HEK293T (cell line): ENCODE measurements around the gene DNAH17.

Experiments used
- CTCF ChIA-PET: fragments of 350-600 bp; formaldehyde crosslinking; extraction: SDS; loops from one replicate; lab custom pipeline; 2021; ENCODE audit warnings: antibody characterized with exemption, inconsistent platforms; lab: Yijun Ruan, JAX
- POLR2A ChIA-PET: fragments of 350-600 bp; formaldehyde crosslinking; extraction: SDS; loops from one replicate; lab custom pipeline; 2020; ENCODE audit warnings: antibody characterized with exemption, inconsistent platforms; lab: Yijun Ruan, JAX
- DNase-seq: peaks from one replicate; pipeline ENCODE4 v3.0.0; 2012; ENCODE audit warnings: mixed read lengths; ENCODE audit errors: extremely low spot score
- ARNT ChIP-seq: fragments of 450-650 bp; IDR thresholded peaks from 2 replicates; pipeline ENCODE4 v1.6.1; 2017; ENCODE audit warnings: mild to moderate bottlenecking
- BHLHE40 ChIP-seq: fragments of 450-650 bp; IDR thresholded peaks from 2 replicates; pipeline ENCODE4 v1.6.1; 2016; ENCODE audit warnings: mild to moderate bottlenecking, moderate library complexity, borderline replicate concordance
- CTBP1 ChIP-seq: fragments of 450-650 bp; IDR thresholded peaks from 2 replicates; pipeline ENCODE4 v1.6.1; 2016; ENCODE audit warnings: borderline replicate concordance
- ELF4 ChIP-seq: fragments of 450-650 bp; IDR thresholded peaks from 2 replicates; pipeline ENCODE4 v1.6.1; 2017; ENCODE audit warnings: antibody characterized with exemption
- FOXA1 ChIP-seq: fragments of 450-650 bp; IDR thresholded peaks from 2 replicates; pipeline ENCODE4 v1.6.1; 2016; ENCODE audit warnings: mild to moderate bottlenecking
- FOXK2 ChIP-seq: fragments of 450-650 bp; IDR thresholded peaks from 2 replicates; pipeline ENCODE4 v1.6.1; 2016; ENCODE audit warnings: mild to moderate bottlenecking
- FOXM1 ChIP-seq: fragments of 450-650 bp; IDR thresholded peaks from 2 replicates; pipeline ENCODE4 v1.6.1; 2017; ENCODE audit warnings: mild to moderate bottlenecking, borderline replicate concordance
- HDGF ChIP-seq: fragments of 450-650 bp; IDR thresholded peaks from 2 replicates; pipeline ENCODE4 v1.6.1; 2017; ENCODE audit warnings: antibody characterized with exemption, borderline replicate concordance
- L3MBTL2 ChIP-seq: fragments of 450-650 bp; conservative IDR thresholded peaks from 2 replicates; pipeline ENCODE4 v1.6.1; 2016; ENCODE audit warnings: mild to moderate bottlenecking
- LEF1 ChIP-seq: fragments of 450-650 bp; IDR thresholded peaks from 2 replicates; pipeline ENCODE4 v1.6.1; 2017; ENCODE audit warnings: mild to moderate bottlenecking, borderline replicate concordance
- NFRKB ChIP-seq: fragments of 450-650 bp; IDR thresholded peaks from 2 replicates; pipeline ENCODE4 v1.6.1; 2016; ENCODE audit warnings: mild to moderate bottlenecking, moderate library complexity
- PKNOX1 ChIP-seq: fragments of 450-650 bp; IDR thresholded peaks from 2 replicates; pipeline ENCODE4 v1.6.1; 2016
- SP1 ChIP-seq: fragments of 450-650 bp; IDR thresholded peaks from 2 replicates; pipeline ENCODE4 v1.6.1; 2017
- SUZ12 ChIP-seq: fragments of 450-650 bp; IDR thresholded peaks from 2 replicates; pipeline ENCODE4 v1.6.1; 2016; ENCODE audit warnings: mild to moderate bottlenecking
- TARDBP ChIP-seq: fragments of 450-650 bp; IDR thresholded peaks from 2 replicates; pipeline ENCODE4 v1.6.1; 2016
- ZNF384 ChIP-seq: fragments of 450-650 bp; IDR thresholded peaks from 2 replicates; pipeline ENCODE4 v1.6.1; 2016

The DNAH17 gene

GRCh38 chr17:78460176-78460675 lies 117.0 kb downstream of the DNAH17 start:
- ChIA-PET POLR2A (no interaction called here), CTCF (no interaction called here)
- TF ChIP-seq CTBP1, result no peak
- no peak for TF ChIP-seq NFRKB
- DNase-seq, result no peak

GRCh38 chr17:78459696-78460095 lies 117.5 kb downstream of the DNAH17 start:
- TF ChIP-seq HDGF (no peak), ARNT (no peak), ELF4 (no peak), SP1 (no peak), FOXM1 (no peak), PKNOX1 (no peak), SUZ12 (no peak), LEF1 (no peak), FOXK2 (no peak), FOXA1 (no peak), CTBP1 (no peak), L3MBTL2 (no peak), ZNF384 (no peak), TARDBP (no peak), NFRKB (no peak), BHLHE40 (no peak)

GRCh38 chr17:78458736-78459335 lies 118.4 kb downstream of the DNAH17 start:
- TF ChIP-seq FOXA1 (no peak), CTBP1 (no peak), FOXK2 (no peak), LEF1 (no peak), ARNT (no peak), ZNF384 (no peak), NFRKB (no peak), L3MBTL2 (no peak), PKNOX1 (no peak), SUZ12 (no peak), TARDBP (no peak)
- ChIA-PET POLR2A (no interaction called here), CTCF (no interaction called here)
- no peak for DNase-seq

More at GRCh38 chr17:78459696-78460095, 117.5 kb downstream of the DNAH17 start:
- POLR2A ChIA-PET, result no interaction called here
- no peak for DNase-seq
- CTCF ChIA-PET, result no interaction called here

GRCh38 chr17:78458091-78458490 lies 119.1 kb downstream of the DNAH17 start:
- CTCF ChIA-PET, result interaction anchor here (1.0 kb wide), 1 partner anchor 12 kb away, joined by 3 read pairs; no protein-coding TSS in a partner anchor

GRCh38 chr17:78454346-78454745 lies 122.8 kb downstream of the DNAH17 start:
- CTCF ChIA-PET, result interaction anchor here (0.5 kb wide), 1 partner anchor 233 kb away, joined by 4 read pairs; no protein-coding TSS in a partner anchor

More at GRCh38 chr17:78458091-78458490, 119.1 kb downstream of the DNAH17 start:
- no peak for DNase-seq
- POLR2A ChIA-PET, result no interaction called here
- no peak for TF ChIP-seq ELF4
- no peak for TF ChIP-seq HDGF
- no peak for TF ChIP-seq L3MBTL2
- no peak for TF ChIP-seq BHLHE40

More at GRCh38 chr17:78454346-78454745, 122.8 kb downstream of the DNAH17 start:
- DNase-seq, result no peak
- POLR2A ChIA-PET, result no interaction called here
- TF ChIP-seq ELF4, result no peak
- no peak for TF ChIP-seq FOXA1
- no peak for TF ChIP-seq HDGF
- no peak for TF ChIP-seq TARDBP
- TF ChIP-seq PKNOX1, result no peak
- no peak for TF ChIP-seq FOXK2
- TF ChIP-seq L3MBTL2, result no peak
- TF ChIP-seq CTBP1, result no peak
- no peak for TF ChIP-seq SP1
- no peak for TF ChIP-seq LEF1
- TF ChIP-seq ZNF384, result no peak
- TF ChIP-seq ARNT, result no peak
- no peak for TF ChIP-seq BHLHE40
- no peak for TF ChIP-seq FOXM1
- TF ChIP-seq SUZ12, result no peak
- TF ChIP-seq NFRKB, result no peak
